PFSK-1 (cell line): ENCODE data around the gene TBC1D32.

Source experiments
- FOXP2 ChIP-seq: optimal IDR thresholded peaks from 2 replicates; pipeline ENCODE3; 2011; ENCODE audit warnings: borderline replicate concordance, control low read depth, inconsistent platforms; ENCODE audit not compliant: insufficient read depth; ENCODE audit errors: extremely low read length, extremely low read depth
- POLR2AphosphoS5 ChIP-seq: IDR thresholded peaks from 2 replicates; pipeline ENCODE4 v1.6.1; 2012; ENCODE audit warnings: low read depth, mild to moderate bottlenecking, control low read depth, low read length, moderate library complexity
- REST ChIP-seq, 2 experiments: IDR thresholded peaks; 2 replicates each; pipeline versions ENCODE4 v1.6.1 to v1.8.0; 2011 to 2012; ENCODE audit warnings: low read depth in 2 of 2, low read length in 2 of 2, control low read depth in 1 of 2, inconsistent platforms in 1 of 2, mild to moderate bottlenecking in 1 of 2, moderate library complexity in 1 of 2; ENCODE audit not compliant: insufficient read depth in 1 of 2
- SIN3A ChIP-seq: IDR thresholded peaks from 2 replicates; pipeline ENCODE4 v1.6.1; 2012; ENCODE audit warnings: mild to moderate bottlenecking, low read length, moderate library complexity, borderline replicate concordance; ENCODE audit not compliant: insufficient read depth
- TAF1 ChIP-seq: IDR thresholded peaks from 2 replicates; pipeline ENCODE4 v1.6.1; 2012; ENCODE audit warnings: low read length, control low read depth, borderline replicate concordance; ENCODE audit not compliant: insufficient read depth

Gene TBC1D32

GRCh38 chr6:121187833-121188200, 146.5 kb downstream of the TBC1D32 start:
- no peak for TF ChIP-seq SIN3A
- no peak for TF ChIP-seq TAF1
- no peak for TF ChIP-seq FOXP2
- TF ChIP-seq REST (IDR thresholded peaks at IDR 0.05; ENCODE audit: insufficient read depth in 1 of 2, low read depth in 2 of 2, low read length in 2 of 2): no peak
- TF ChIP-seq POLR2AphosphoS5: no peak

DNA sequence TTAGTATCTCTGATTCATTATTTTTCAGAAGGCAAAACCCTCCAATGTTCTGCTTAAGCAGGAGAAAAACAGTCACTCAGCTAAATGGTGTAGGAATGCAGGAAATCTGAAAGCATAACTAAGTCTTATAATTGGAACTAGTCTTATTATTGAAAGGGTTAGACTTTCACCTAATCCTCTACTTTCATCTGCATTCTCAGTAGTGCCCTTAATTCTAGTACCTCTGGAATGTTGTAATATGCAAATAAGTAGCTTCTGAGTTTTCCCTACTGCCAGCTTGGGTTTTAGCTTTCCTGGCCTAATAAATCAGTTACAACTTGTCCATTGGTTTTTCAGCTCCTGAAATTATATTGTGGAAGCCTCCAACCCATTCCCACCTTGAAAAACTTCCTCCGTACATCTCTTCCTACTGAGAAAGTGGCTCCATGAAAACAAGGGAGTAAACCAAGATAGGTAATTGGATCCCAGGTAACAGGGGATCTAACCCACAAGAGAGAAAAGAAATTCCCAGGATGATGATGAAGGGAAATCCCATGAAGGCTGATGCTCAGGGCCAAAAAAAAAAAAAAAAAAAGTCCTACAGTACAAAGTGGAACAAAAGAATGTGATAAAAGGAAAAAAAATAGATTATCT, 147.0 kb downstream of the TBC1D32 start:
- no peak for TF ChIP-seq SIN3A
- TF ChIP-seq FOXP2: no peak
- no peak for TF ChIP-seq POLR2AphosphoS5
- TF ChIP-seq REST (IDR thresholded peaks at IDR 0.05; ENCODE audit: insufficient read depth in 1 of 2, low read depth in 2 of 2, low read length in 2 of 2): no peak
- TF ChIP-seq TAF1: no peak

DNA sequence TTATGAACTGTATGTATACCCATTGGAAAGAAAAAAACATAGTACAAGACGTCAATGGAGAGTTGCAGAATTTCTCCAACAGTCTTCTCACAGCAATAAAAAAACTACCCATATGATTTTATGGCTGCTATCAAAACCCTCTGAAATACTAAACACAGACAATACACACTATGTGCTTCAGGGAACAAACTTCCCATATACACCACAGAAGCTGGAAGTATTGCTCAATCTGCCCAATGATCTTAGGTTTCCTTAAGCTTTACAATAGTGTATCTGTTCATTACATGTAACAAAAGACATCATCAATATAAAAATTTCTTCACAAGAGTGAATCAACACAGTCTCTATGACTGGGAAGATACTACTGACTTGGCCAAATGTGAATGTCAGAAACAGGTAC, 150.5 kb downstream of the TBC1D32 start:
- TF ChIP-seq POLR2AphosphoS5 (no peak), REST (IDR thresholded peaks at IDR 0.05; ENCODE audit: insufficient read depth in 1 of 2, low read depth in 2 of 2, low read length in 2 of 2) (no peak), SIN3A (no peak), FOXP2 (no peak), TAF1 (no peak)

DNA sequence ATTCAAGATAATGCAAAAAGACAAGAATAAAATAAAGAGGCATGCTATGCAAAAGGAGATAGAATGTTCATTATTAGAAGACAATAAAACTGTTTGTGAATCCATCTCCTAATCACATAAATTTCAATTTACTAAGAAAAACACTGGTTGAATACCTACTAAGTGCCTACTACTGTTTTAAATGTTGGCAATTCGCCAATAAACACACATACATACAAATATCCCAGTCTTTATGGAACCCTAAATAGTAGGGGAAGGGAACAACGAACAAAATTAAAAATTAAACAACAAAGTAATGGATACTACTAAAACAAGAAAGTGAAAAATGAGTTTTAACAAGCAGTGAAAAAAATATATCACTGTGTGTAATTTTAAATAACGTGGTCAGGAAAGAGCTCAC, 158.5 kb downstream of the TBC1D32 start:
- no peak for TF ChIP-seq TAF1
- no peak for TF ChIP-seq SIN3A
- no peak for TF ChIP-seq REST (IDR thresholded peaks at IDR 0.05; ENCODE audit: insufficient read depth in 1 of 2, low read depth in 2 of 2, low read length in 2 of 2)
- no peak for TF ChIP-seq FOXP2
- no peak for TF ChIP-seq POLR2AphosphoS5

- TF ChIP-seq REST (IDR thresholded peaks at IDR 0.05; ENCODE audit: insufficient read depth in 1 of 2, low read depth in 2 of 2, low read length in 2 of 2): no peak
- TF ChIP-seq TAF1: no peak
- TF ChIP-seq FOXP2: no peak
- TF ChIP-seq SIN3A: no peak
- no peak for TF ChIP-seq POLR2AphosphoS5
Measured at GRCh38 chr6:121171879-121172278, 162.4 kb downstream of the TBC1D32 start.
